Heart right ventricle (tissue), 16 donors: Measurements from ENCODE around the gene SSH3. TPM values are rescaled to one million over a fixed set of nuclear protein-coding genes. Genes with fewer than 3 reads are reported as not detected.
A peak's percentile ranks its signal among the peaks of the same experiment; 100 is the strongest.

Experiments
- ATAC-seq, 8 donors: fragments of 200-7000 bp; cut with Tn5 transposase; one replicate each; pipeline ENCODE4 v1.9.1; 2020; ENCODE audit warnings: mild to moderate bottlenecking in 8 of 8, moderate library complexity in 8 of 8, moderate number of reproducible peaks in 1 of 8
- DNase-seq, 2 donors: peaks; one replicate each; pipeline ENCODE4 v3.0.0-alpha.2; 2020
- H3K27ac ChIP-seq, 10 donors: fragments of 200-600 bp; sonication (generic) in 2 of 10; one replicate each; pipeline versions ENCODE4 v1.5.0 to v1.8.0; 2020 to 2022; ENCODE audit warnings: mild to moderate bottlenecking in 3 of 10
- H3K27me3 ChIP-seq, 7 donors: fragments of 200-600 bp; one replicate each; pipeline ENCODE4 v1.8.0; 2021 to 2022; ENCODE audit warnings: mild to moderate bottlenecking in 2 of 7
- H3K36me3 ChIP-seq, 9 donors: fragments of 200-600 bp; sonication (generic) in 1 of 9; one replicate each; pipeline versions ENCODE4 v1.5.0 to v1.8.0; 2020 to 2022; ENCODE audit warnings: mild to moderate bottlenecking in 2 of 9
- H3K4me1 ChIP-seq, 9 donors: fragments of 200-600 bp; sonication (generic) in 1 of 9; one replicate each; pipeline versions ENCODE4 v1.5.0 to v1.8.0; 2020 to 2022; ENCODE audit warnings: mild to moderate bottlenecking in 4 of 9
- H3K4me3 ChIP-seq, 10 donors: fragments of 200-600 bp; sonication (generic) in 2 of 10; one replicate each; pipeline versions ENCODE4 v1.5.0 to v1.8.0; 2020 to 2022; ENCODE audit warnings: mild to moderate bottlenecking in 7 of 10, moderate library complexity in 2 of 10
- H3K9me3 ChIP-seq, 11 donors: fragments of 200-600 bp in 10 of 11; sonication (generic) in 2 of 11; one replicate each; pipeline versions ENCODE4 v1.5.0 to v1.8.0; 2013 to 2022; ENCODE audit warnings: mild to moderate bottlenecking in 2 of 11, control low read depth in 1 of 11, moderate library complexity in 1 of 11
- WGBS, 2 donors: extraction: QIAGEN DNeasy Blood & Tissue Kit; methylation state at CpG; one replicate each; pipeline ENCODE4 v1.1.7; 2013; ENCODE audit warnings: inconsistent platforms in 1 of 2; 5-methylcytosine and 5-hydroxymethylcytosine counted together
- intact Hi-C, 10 donors: fragments of 100-400 bp; cut with DNase I; formaldehyde crosslinking; loops; one replicate each; pipeline versions ENCODE4 v1.11.1 to v1.14.2; 2022
- polyA plus RNA-seq, 2 donors: library from polyadenylated mRNA; stranded (reverse); fragments of 200-250 nt; gene quantifications; one replicate each; pipeline ENCODE4 v1.2.3, GENCODE V29; 2013
- total RNA-seq, 10 donors: library from RNA; stranded (reverse); fragmentation: NEBNext Ultra II Directional in 3 of 10; extraction: Animal tissue kit (Norgen Biotek cat#: 25700) in 3 of 10; gene quantifications; one replicate each; pipeline versions ENCODE4 v1.2.1 to v1.2.4, GENCODE V29; 2021 to 2023
- TF ChIP-seq, protein P1 (sequence below), 9 donors: fragments of 200-600 bp; sonication (generic) in 2 of 9; IDR thresholded peaks; one replicate each; pipeline versions ENCODE4 v1.5.0 to v1.8.0; 2021 to 2022; ENCODE audit warnings: antibody characterized with exemption in 9 of 9, mild to moderate bottlenecking in 5 of 9, moderate library complexity in 1 of 9
- donor health status: Arrhythmogenic right ventricular cardiomyopathy.
- donor health status: ischemic (EF 13 %, LVEDD 7.1; RV severe dilation, severe dysfunction).
- donor health status: healthy with polysubstance abuse.
- donor health status: DM: no; HTN: yes; CAD: no.
- donor health status: DM: no; HTN: no; CAD: no.
- donor health status: ischemic (EF 25% LVEDD 6.9; RV normal size, moderate dysfunction).
- donor health status: ischemic (EF 25% LVEDD 5.7; RV mildly dilated, moderate dysfunction).
- donor health status: healthy.
- donor health status: DM: yes; HTN: yes; CAD: no.
- donor health status: Ischemic cardiomyopathy.
- donor health status: ischemic (EF 35%, LVEDD 5.7; RV mildly dilated, moderate dysfunction).
- donor health status: nonischemic (EF 11% LVEDD 7.7; RV severe dilation, severe dysfunction).
- donor health status: DM: yes; HTN: yes; CAD: no.
- donor health status: PGD.
- donor health status: ischemic (EF 29% LVEDD 5.4; RV normal size, mild dysfunction).
- donor health status: nonischemic (EF 23%, LVEDD 6.1; RV moderate dilation, normal function).

Gene SSH3
- total and polyA plus RNA-seq, 12 donors = 7.8 to 21.2 (median 15.3) TPM

DNA sequence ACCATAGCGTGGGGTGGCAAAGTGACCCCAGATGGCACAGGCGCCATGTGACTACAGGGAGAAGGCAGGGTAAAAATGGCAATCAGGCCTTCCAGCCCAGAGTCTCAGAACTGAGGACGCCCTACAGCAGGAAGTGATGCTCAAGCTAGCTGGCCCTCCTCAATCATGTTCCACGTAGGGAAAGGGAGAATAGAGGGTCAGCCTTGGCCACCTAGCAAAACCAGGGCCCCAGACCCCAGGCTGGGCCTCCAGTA is 15.2 kb upstream of the SSH3 start:
- Histone ChIP-seq H3K36me3 (peaks cover under 1 to 74% (median 33%) of the 10 kb centered on the region in 9 donors), H3K27me3 (no peaks in the 10 kb centered on the region), H3K4me3 (peak overlapping the region; percentile 56 to 99 (median 78)), H3K27ac (peak overlapping the region; percentile 76 to 98 (median 96)), H3K9me3 (no peaks in the 10 kb centered on the region), H3K4me1 (peaks cover 7 to 90% (median 37%) of the 10 kb centered on the region in 9 donors)
- 36% methylated on average over 4 of the region's 4 CpGs for WGBS, 2 donors
- DNase-seq = no peak
- ATAC-seq = no peak
- TF ChIP-seq, protein P1, sequence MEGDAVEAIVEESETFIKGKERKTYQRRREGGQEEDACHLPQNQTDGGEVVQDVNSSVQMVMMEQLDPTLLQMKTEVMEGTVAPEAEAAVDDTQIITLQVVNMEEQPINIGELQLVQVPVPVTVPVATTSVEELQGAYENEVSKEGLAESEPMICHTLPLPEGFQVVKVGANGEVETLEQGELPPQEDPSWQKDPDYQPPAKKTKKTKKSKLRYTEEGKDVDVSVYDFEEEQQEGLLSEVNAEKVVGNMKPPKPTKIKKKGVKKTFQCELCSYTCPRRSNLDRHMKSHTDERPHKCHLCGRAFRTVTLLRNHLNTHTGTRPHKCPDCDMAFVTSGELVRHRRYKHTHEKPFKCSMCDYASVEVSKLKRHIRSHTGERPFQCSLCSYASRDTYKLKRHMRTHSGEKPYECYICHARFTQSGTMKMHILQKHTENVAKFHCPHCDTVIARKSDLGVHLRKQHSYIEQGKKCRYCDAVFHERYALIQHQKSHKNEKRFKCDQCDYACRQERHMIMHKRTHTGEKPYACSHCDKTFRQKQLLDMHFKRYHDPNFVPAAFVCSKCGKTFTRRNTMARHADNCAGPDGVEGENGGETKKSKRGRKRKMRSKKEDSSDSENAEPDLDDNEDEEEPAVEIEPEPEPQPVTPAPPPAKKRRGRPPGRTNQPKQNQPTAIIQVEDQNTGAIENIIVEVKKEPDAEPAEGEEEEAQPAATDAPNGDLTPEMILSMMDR (IDR thresholded peaks at IDR 0.05) = no peak
- intact Hi-C loops = loop anchor here in 4 of 10 donors (2.0 kb wide), 3 partner anchors 15 to 29 kb away; no protein-coding TSS in a partner anchor

DNA sequence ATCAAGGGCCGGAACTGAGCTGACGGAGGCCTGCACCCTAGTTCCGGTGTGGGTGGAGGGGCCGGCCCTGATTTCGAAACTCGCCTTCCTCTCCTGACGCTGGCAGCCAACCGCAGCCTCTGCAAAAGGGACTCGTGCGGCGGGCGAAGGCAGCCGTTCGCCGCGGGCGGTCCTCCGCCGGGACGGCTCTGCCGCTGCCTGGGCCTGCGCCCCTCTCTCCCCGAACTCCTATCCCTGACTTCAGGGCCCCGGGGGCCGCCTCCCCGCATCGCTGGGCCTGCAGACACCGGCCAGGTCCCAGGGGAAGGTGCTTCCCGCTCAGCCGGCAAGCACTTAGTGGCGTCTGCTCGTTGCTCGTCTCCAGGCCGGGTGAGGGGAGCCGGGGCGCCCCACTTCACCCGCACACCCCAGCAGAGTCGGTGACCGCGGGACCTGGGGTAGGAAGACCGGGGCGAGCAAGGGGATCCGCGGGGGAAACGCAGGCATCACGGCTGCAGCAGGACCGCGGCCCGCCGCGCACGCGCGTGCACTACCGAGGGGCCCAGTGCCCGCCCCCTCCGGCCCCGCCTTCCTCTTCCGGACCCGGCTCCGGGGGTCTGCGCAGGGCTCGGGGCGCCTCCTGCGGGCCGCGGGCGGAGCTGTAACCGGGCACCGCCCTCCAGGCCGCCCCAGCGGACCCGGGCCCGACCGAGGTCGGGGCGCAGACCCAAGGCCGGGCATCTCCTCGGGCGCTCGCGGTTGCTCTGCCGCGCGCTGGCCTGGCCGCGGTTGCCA is 14.7 kb upstream of the SSH3 start:
- peaks cover 0 to 74% (median 29%) of the 10 kb centered on the region in 9 donors for H3K36me3 ChIP-seq
- H3K27me3 ChIP-seq = no peaks in the 10 kb centered on the region
- 0% methylated on average over 76 to 87 of the region's 87 CpGs for WGBS, 2 donors
- TF ChIP-seq, protein P1 (IDR thresholded peaks at IDR 0.05) = peak; percentile 26 to 72 (median 53)
- H3K27ac ChIP-seq = peak overlapping the region; percentile 76 to 98 (median 96)
- ATAC-seq (peak; percentile 82 to 90 (median 86)), DNase-seq (peak; percentile 88 to 90)
- H3K9me3 ChIP-seq = no peaks in the 10 kb centered on the region
- peaks cover 7 to 91% (median 40%) of the 10 kb centered on the region in 9 donors for H3K4me1 ChIP-seq
- intact Hi-C loops = loop anchor here in 4 of 10 donors (2.0 kb wide), 3 partner anchors 16 to 28 kb away; no protein-coding TSS in a partner anchor
- H3K4me3 ChIP-seq = peak overlapping the region; percentile 56 to 99 (median 78)

DNA sequence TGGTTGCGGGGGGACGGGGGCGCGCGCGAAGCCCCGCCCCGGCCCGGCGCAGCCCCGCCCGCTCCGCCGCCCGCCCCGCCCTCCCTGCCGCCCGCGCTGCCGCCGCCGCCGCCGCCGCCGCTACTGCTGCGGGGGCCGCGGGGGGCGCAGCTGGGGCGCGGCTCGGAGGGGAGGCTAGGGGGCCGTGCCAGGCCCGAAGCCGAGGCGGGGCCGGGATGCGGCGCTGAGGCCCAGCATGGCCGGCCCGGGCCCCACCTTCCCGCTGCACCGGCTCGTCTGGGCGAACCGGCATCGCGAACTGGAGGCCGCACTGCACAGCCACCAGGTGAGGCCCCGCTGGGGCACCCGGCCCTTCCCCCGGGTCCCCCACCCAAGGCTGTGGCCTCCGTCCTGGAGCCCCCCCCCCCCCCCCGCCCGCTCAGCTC is 14.1 kb upstream of the SSH3 start, which contains the start of gene ANKRD13D:
TSS of gene ANKRD13D (plus strand) at position 78 of the 425 bp plus-strand sequence. CDS start at position 236, 158 bp downstream.
- DNase-seq = no peak
- Histone ChIP-seq H3K27ac (peak within 1 kb of the TSS; percentile 76 to 98 (median 96)), H3K4me1 (peaks cover 7 to 89% (median 40%) of the 10 kb centered on the region in 9 donors), H3K36me3 (peaks cover 0 to 74% (median 23%) of the 10 kb centered on the region in 9 donors), H3K4me3 (peak within 1 kb of the TSS; percentile 56 to 99 (median 78)), H3K9me3 (no peaks in the 10 kb centered on the region), H3K27me3 (no peaks in the 10 kb centered on the region)
- ATAC-seq = peak in 5 of 8 donors; percentile 7 to 81 (median 25)
- 0% methylated on average over 5 to 44 of the region's 56 CpGs for WGBS, 2 donors
- intact Hi-C loops = loop anchor here in 4 of 10 donors (2.0 kb wide), 3 partner anchors 16 to 28 kb away; no protein-coding TSS in a partner anchor
- TF ChIP-seq, protein P1 (IDR thresholded peaks at IDR 0.05) = no peak

DNA sequence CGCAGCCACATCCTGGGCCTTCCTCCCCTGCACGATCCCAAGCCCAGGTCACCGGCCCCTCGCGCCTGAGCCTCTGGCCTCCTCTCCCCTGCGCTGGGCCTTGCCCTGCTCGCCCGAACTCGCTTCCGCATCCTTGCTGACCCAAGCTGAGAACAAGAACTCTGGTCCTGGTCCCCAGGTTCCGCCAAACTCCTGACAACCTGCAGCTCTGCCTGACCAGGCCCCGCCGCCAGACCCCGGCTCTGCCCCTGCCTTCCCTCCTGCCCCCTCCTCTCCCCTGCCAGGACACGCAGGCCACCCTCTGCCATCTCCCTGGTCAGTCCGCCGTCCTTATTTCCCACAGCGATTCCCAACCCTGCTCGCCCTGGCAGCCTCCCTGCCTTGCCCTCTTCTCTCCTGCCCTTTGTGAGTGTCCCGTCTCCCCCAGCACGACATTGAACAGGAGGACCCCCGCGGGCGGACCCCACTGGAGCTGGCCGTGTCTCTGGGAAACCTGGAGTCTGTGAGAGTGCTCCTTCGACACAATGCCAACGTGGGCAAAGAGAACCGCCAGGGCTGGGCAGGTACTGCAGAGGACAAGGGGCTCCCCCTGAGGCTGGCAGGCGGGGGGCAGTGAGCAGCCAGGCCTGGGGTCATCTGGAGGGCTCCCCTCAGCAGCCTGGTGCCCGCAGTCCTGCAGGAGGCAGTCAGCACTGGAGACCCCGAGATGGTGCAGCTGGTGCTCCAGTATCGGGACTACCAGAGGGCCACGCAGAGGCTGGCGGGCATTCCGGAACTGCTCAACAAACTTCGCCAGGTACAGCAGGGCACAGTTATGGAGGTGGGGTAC is 13.5 kb upstream of the SSH3 start:
- intact Hi-C loops = loop anchor here in 4 of 10 donors (2.0 kb wide), 3 partner anchors 17 to 27 kb away; no protein-coding TSS in a partner anchor
- peak overlapping the region; percentile 59 to 98 (median 96) for H3K27ac ChIP-seq
- H3K4me3 ChIP-seq = peak overlapping the region; percentile 36 to 99 (median 78)
- peaks cover 0 to under 1% (median 0%) of the 10 kb centered on the region in 11 donors for H3K9me3 ChIP-seq
- peaks cover 7 to 83% (median 40%) of the 10 kb centered on the region in 9 donors for H3K4me1 ChIP-seq
- TF ChIP-seq, protein P1 (IDR thresholded peaks at IDR 0.05) = no peak
- H3K27me3 ChIP-seq = no peaks in the 10 kb centered on the region
- H3K36me3 ChIP-seq = peaks cover 0 to 74% (median 22%) of the 10 kb centered on the region in 9 donors
- 32% methylated on average over 34 to 36 of the region's 36 CpGs for WGBS, 2 donors
- peak in 3 of 8 donors; percentile 3 to 6 (median 4) for ATAC-seq
- peak in 1 of 2 donors; percentile 21 for DNase-seq
